ENCODE data around the gene EDAR.
A peak's percentile ranks its signal among the peaks of the same experiment; 100 is the strongest.

Gene EDAR

DNA sequence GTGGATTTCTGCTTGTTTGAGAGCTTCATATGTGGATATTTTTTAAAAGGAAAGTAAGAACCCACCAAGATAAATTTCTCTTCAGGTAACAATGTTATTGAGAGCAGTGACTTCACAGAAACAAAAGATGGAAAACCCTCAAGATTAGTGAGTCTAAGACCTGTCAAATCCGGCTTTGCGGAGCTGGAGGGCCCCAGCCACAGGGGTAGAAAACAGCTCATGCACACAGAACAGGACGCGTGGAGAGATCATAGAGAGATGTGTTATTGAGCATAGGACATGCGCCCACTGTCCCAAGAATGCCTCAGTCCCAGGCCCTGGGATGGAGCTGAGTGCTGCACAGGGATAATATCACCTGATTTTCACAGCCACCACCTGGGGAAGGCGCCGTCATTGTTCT, 21.3 kb downstream of the EDAR start:
- DNase-seq (ENCODE audit: low read depth) = no peak

DNA sequence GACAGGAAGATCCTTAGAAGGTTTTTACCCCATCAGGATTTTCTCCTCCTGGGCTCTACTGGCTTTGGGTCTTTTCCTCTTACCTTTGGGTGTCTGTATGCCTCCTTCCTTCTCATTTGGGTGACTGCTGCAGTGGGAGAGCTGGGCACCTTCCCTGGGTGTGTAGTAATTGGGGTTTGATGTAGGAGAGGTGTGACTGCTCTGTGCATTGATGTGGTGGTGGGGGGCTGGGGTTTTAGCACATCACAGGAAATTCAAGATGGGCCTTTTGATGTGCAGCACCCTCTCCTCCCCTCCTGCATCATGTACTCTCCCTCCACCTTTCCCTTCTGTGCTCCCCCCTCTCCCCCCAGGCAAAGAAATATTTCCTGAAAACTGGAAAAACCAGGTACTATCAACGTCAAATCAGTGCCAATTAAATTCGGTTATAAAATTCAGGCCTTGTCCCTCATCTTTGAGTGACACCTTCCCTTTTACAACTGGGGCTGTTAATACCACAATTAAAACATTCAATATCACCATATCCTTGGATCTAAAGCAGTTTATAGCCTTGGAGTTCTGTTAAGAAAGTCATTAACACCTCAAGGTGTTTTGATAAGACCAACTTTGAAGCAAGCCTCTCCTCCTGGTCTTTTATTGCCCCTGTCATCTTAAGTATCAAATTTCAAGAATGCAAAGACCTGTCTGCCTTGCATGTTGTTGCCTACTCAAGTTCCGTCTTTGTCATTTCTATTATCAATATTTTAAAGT, 23.3 kb downstream of the EDAR start:
- DNase-seq (ENCODE audit: low read depth) = no peak

GRCh38 chr2:108963057-108963456, 26.0 kb downstream of the EDAR start:
- DNase-seq (ENCODE audit: low read depth) = no peak

- no peak for DNase-seq (ENCODE audit: low read depth)
Observed at GRCh38 chr2:108961796-108962195, 27.2 kb downstream of the EDAR start.

GRCh38 chr2:108960006-108960405, 29.0 kb downstream of the EDAR start:
- DNase-seq (ENCODE audit: low read depth) = no peak

GRCh38 chr2:108959401-108959800, 29.6 kb downstream of the EDAR start:
- no peak for DNase-seq (ENCODE audit: low read depth)

DNA sequence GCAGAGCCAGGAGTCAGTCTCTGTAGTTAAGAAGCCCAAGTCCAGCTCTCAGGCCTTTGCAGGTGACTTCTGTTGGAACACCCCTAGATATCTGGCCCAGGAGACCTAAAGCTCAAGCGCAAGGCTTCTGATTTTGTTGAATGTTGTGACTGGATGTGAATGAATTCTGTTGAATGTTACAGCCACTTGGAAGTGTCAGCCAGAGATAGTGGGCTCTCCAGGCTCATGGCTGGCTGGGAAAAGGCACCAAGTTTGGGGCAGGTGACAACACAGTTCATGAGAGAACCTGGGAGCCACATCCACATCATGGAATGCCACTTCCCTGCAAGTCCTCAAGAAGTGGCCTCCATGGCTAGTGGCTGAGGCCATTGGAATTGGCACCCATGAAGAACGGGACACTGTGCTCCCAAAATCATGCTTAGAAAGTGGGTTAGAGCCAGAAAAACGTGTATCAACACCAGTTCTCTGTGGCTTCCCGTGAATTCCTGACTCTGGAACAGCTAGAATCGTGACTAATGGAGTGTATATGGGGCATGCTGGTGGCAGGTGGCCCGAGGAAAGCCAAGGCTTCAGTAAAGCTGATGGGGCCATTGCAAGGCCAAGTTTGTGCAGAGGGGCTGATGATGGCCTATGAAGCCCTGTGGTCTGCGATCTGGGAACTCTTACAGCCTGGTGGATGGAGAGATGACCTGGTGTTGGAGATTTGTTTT, 30.2 kb downstream of the EDAR start:
- DNase-seq (ENCODE audit: low read depth) = no peak

DNA sequence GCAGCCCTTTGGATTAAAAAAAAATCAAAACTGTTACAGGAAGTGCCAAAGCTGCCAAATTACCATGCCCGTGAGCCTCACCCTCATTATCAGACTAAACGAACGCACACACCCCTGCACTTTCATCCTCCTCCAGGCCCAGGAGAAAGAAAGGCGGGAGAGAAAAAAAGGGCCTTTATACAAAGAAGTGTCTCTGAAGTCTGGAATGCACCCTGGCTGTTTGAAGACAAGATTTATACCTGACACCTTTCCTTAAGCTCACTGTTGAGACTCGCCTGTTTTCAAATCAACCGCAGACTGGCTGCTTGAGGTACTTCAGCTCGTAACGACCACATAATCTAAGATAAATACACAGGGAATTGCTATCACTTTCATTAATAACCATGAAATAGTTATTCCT, 31.0 kb downstream of the EDAR start:
- DNase-seq (ENCODE audit: low read depth) = no peak

GRCh38 chr2:108956375-108956774, 32.6 kb downstream of the EDAR start:
- no peak for DNase-seq (ENCODE audit: low read depth)

DNA sequence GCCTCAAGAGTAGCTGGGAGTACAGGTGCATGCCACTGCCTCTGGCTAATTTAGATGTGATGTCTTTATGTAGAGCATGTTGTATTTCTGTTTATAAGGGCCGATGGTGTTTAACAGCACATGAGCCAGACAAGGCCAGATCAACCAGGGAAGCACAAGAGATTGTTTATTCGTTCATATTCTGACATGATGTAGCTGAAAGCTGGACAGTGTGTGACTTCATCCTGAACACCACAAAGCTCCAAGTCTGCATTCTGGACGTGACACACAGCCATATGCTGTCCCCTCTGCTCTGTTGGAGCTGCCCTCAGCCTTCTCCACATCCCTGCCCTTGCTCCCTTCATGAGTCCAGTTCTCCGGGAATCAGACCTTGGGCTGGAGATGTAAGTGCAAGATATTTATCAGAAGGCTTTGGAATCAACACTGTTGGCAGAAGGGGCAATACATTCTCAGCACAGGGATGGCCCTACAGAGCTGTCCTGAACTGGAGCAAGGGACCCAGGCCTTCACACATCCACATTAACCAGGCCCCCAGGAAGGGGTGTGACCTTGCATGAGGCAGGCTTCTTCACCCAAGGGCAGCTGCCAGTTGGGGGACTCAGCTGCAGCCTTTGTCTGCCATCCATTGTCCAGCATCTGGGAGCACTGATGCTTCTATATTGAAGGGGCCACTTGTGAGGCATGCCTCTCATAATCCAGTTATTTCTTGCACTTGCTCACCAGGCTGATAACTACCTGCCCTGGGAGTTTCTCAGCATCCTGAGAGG, 38.5 kb downstream of the EDAR start:
- DNase-seq (ENCODE audit: low read depth) = no peak

DNA sequence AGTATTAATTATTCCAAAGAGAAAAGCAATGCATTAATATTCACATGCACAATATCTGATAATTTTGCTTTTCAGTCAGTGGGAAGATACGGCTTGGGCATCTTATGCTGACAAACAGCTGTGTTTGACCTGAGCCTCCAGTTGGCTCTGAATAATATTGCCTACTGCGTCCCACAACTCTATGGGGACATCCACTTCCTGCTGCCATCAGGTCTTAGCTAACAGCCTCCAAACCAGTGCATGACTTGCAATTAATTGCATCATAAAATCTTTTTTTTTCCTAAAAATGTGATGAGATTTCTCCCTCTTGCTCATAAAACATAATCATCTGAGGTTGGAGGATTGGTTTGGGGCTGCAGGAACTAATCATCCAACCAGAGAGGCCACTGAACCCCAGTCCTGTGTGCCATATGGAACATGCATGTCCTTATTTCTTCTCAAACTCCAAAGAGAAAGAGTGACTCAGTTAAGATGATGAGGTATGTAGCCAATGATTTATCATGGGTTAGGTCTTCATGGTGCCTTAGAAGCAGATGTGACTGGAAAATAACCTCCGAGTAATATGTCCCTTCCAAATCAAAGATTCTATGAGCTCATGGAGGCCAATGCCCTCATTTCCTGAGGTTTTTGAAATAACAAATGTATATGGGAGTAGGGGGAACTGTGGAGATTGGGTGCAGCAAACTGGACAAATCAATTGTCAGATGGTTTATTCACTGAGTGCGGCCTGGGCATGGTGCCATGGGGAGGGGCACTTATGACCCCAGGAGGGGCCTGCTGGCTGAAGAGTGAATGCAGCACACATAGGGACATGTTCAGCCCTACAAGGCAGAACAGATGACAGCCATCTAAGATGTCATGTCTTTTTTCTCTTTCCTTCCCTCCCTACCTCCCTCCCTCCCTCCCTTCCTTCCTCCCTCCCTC, 39.4 kb downstream of the EDAR start:
- DNase-seq (ENCODE audit: low read depth) = no peak

DNA sequence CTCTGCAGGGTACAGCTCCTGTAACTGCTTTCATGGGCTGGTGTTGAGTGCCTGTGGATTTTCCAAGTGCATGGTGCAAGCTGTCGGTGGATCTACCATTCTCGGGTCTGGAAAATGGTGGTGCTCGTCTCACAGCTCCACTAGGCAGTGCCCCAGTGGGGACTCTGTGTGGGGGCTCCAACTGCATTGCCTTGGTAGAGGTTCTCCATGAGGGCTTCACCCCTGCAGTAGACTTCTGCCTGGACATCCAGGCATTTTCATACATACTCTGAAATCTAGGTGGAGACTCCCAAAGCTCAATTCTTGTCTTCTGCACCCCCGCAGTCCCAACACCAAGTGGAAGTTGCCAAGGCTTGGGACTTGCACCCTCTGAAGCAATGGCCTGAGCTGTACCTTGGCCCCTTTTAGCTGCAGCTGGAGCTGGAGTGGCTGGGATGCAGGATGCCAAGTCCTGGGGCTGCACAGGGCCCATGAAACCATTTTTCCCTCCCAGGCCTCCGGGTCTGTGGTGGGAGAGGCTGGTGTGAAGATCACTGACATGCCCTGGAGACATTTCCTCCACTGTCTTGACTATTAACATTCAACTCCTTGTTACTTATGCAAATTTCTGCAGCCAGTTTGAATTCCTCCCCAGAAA, 41.6 kb downstream of the EDAR start:
- no peak for DNase-seq (ENCODE audit: low read depth)

GRCh38 chr2:108946442-108946841, 42.6 kb downstream of the EDAR start:
- no peak for DNase-seq (ENCODE audit: low read depth)

GRCh38 chr2:108945969-108946368, 43.1 kb downstream of the EDAR start:
- no peak for DNase-seq (ENCODE audit: low read depth)

- DNase-seq (ENCODE audit: low read depth) = no peak
Observed at GRCh38 chr2:108944601-108945331, 44.3 kb downstream of the EDAR start.

DNA sequence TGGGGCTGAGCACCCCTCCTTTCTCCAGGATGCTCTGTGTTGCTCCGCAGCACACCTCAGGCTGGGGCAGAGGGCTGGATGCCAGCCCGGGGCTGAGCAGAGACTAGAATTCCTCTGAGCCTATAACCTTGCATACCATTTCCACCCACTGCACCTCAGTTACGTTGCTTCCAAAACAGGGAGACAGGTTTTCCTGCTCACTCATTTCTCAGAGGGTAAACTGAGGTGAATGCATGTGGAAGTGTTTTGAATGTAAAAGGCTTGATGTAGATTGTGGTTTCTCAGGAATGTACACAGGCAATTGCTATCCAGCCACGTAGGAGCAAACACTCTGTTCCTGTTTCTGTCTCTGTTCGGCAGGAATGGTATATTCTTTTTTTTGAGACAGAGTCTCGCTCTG, 45.3 kb downstream of the EDAR start:
- peak; percentile 32 for DNase-seq (ENCODE audit: low read depth)

DNA sequence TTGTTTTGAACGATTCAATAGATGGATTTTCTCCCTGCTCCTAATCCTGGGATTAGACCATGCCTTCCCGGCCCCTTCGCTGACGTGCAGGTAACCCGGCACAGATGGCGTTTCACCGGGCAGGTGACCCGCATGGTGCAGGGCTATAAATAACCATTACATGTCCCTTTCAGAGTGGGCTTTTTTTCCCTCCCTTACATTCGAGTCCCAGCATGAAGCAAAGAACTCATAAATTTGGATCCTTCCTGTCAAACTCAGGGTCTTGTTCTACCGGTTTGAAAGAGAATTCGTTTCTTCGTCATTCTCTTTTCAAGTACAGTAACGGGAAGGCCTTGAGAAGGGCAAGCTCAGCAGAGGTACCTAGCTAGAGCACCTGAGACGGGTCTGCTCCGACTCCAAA, 46.1 kb downstream of the EDAR start:
- DNase-seq (ENCODE audit: low read depth) = no peak

- no peak for DNase-seq (ENCODE audit: low read depth)
Observed at GRCh38 chr2:108942231-108942825, 46.7 kb downstream of the EDAR start.

DNA sequence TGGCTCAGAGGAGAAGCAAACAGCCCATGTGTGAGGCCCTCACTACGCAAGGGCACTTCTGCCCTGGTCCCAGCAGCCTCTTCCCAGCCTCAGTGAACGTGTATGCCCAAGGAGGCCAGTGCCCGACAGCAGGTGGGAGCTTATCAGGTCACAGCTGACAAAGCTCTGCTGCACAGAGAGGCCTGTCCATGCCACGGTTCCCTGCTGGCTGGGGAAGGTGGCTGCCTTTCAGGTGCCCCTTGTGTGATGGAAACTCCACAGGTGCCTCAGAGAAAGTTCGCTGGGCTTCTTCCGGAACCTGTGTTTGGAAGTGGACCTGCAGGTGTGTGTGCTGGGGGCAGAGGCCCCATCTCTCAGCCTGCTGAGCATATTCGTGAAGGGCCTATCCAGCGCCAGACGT, 47.3 kb downstream of the EDAR start:
- DNase-seq (ENCODE audit: low read depth) = no peak

DNA sequence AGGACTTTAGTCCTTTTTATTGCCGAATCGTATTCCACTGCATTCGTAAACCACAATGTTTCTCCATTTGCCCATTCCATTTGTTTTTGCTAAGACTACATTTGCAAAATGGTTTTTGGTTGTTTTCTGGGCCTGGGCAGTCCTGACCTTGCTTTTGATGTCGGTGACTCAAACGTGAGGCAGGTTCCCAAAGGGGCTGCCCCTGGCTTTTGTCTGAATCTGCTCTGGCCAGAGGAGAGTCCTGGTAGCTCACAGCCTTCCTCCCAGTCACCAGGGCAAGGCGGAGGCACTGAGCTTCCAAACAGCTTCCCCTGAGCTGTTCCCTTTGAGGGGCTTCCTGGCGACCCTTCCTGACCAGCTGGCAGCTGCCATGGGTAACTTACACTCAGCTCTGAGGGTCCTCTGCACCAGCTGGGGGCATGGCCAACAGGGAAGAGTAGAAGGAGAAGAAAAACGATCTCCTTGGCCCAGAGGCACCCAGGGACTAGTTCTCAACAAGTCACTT, 47.8 kb downstream of the EDAR start:
- DNase-seq (ENCODE audit: low read depth) = no peak

Measured in amniotic epithelial cell (primary cell).